SK-N-SH (cell line): ENCODE data around the gene PIGM. TPM values are rescaled to one million over a fixed set of nuclear protein-coding genes. Genes with fewer than 3 reads are reported as not detected.

Experiments
- CTCF ChIA-PET: fragments of 300-600, 350-600 bp; formaldehyde crosslinking; extraction: SDS; loops from one replicate; lab custom pipeline; 2021; lab: Yijun Ruan, JAX
- POLR2A ChIA-PET: fragments of 350-600 bp; sonication (Branson Sonifier 250); formaldehyde crosslinking; extraction: SDS; loops from one replicate; lab custom pipeline; 2020; ENCODE audit warnings: antibody characterized with exemption, inconsistent platforms; lab: Yijun Ruan, JAX
- DNase-seq: peaks from one replicate; pipeline ENCODE4 v3.0.0; 2012
- H2AFZ ChIP-seq: fragments of 200-600 bp; sonication (generic); 2 replicates; pipeline ENCODE4 v1.8.1; 2016; ENCODE audit warnings: antibody characterized with exemption, mild to moderate bottlenecking, low read depth
- H3F3A ChIP-seq: fragments of 200-600 bp; sonication (generic); replicated peaks from 2 replicates; pipeline ENCODE3; 2016; ENCODE audit warnings: antibody characterized with exemption, mild to moderate bottlenecking; ENCODE audit not compliant: insufficient read depth
- H3K27ac ChIP-seq, 2 experiments: fragments of 200-500 bp in 1 of 2; fragments of 200-600 bp in 1 of 2; sonication (Bioruptor generic) in 1 of 2; sonication (generic), shearing (Covaris generic) in 1 of 2; 2 replicates each; pipeline versions ENCODE4 v1.5.1 to v1.6.1; 2014 to 2016; ENCODE audit warnings: low read depth in 2 of 2, inconsistent platforms in 1 of 2, low read length in 1 of 2, mild to moderate bottlenecking in 1 of 2, mixed read lengths in 1 of 2
- H3K27me3 ChIP-seq: fragments of 200-600 bp; sonication (generic), shearing (Covaris generic); 2 replicates; pipeline ENCODE4 v1.6.1; 2016; ENCODE audit warnings: mixed run types; ENCODE audit not compliant: insufficient read depth
- H3K36me3 ChIP-seq, 2 experiments: fragments of 200-500 bp in 1 of 2; fragments of 200-600 bp in 1 of 2; sonication (Bioruptor generic) in 1 of 2; sonication (generic) in 1 of 2; replicated peaks in 1 of 2; 2 replicates each; pipeline versions ENCODE3 to v1.5.1; 2014 to 2016; ENCODE audit warnings: low read length in 1 of 2, mild to moderate bottlenecking in 1 of 2; ENCODE audit not compliant: insufficient read depth in 2 of 2, control insufficient read depth in 1 of 2
- H3K4me1 ChIP-seq, 2 experiments: fragments of 200-500 bp in 1 of 2; fragments of 200-600 bp in 1 of 2; sonication (Bioruptor generic) in 1 of 2; sonication (generic), shearing (Covaris generic) in 1 of 2; 2 replicates each; pipeline versions ENCODE4 v1.5.1 to v1.6.1; 2014 to 2016; ENCODE audit warnings: low read depth in 1 of 2, low read length in 1 of 2, mixed run types in 1 of 2; ENCODE audit not compliant: insufficient read depth in 2 of 2, control insufficient read depth in 1 of 2
- H3K4me2 ChIP-seq: fragments of 200-600 bp; sonication (generic), shearing (Covaris generic); 2 replicates; pipeline ENCODE4 v1.6.1; 2017; ENCODE audit warnings: mixed run types
- H3K4me3 ChIP-seq, 2 experiments: fragments of 200-500 bp in 1 of 2; fragments of 200-600 bp in 1 of 2; sonication (Bioruptor generic) in 1 of 2; sonication (generic), shearing (Covaris generic) in 1 of 2; 2 replicates each; pipeline versions ENCODE4 v1.5.1 to v1.8.1; 2014 to 2016; ENCODE audit warnings: low read depth in 2 of 2, inconsistent platforms in 1 of 2, low read length in 1 of 2, mild to moderate bottlenecking in 1 of 2, mixed read lengths in 1 of 2, moderate library complexity in 1 of 2
- H3K79me2 ChIP-seq: fragments of 200-600 bp; sonication (generic); 2 replicates; pipeline ENCODE4 v1.8.1; 2017; ENCODE audit warnings: mild to moderate bottlenecking; ENCODE audit not compliant: insufficient read depth
- H3K9ac ChIP-seq: fragments of 200-600 bp; sonication (generic); 2 replicates; pipeline ENCODE4 v1.6.1; 2017; ENCODE audit warnings: mixed run types
- H3K9me2 ChIP-seq: fragments of 200-600 bp; sonication (generic); 2 replicates; pipeline ENCODE4 v1.6.1; 2017; ENCODE audit warnings: mixed run types
- H3K9me3 ChIP-seq: fragments of 200-600 bp; sonication (generic); 2 replicates; pipeline ENCODE4 v1.6.1; 2017; ENCODE audit warnings: mixed run types, mild to moderate bottlenecking, moderate library complexity
- H4K20me1 ChIP-seq: fragments of 200-600 bp; sonication (generic); 2 replicates; pipeline ENCODE4 v1.6.1; 2017; ENCODE audit warnings: mild to moderate bottlenecking, mixed run types; ENCODE audit not compliant: insufficient read depth
- CHD2 ChIP-seq: fragments of 150-350 bp; IDR thresholded peaks from 2 replicates; pipeline ENCODE4 v1.6.1; 2018; ENCODE audit warnings: low read length; ENCODE audit not compliant: partially characterized antibody
- CTCF ChIP-seq: fragments of 200-600 bp; sonication (generic); IDR thresholded peaks from 2 replicates; pipeline ENCODE4 v1.6.1; 2017; ENCODE audit warnings: antibody characterized with exemption, mild to moderate bottlenecking, moderate library complexity
- ELF1 ChIP-seq: IDR thresholded peaks from 2 replicates; pipeline ENCODE4 v1.4.0; 2012
- FOXJ3 ChIP-seq: sonication (generic); formaldehyde crosslinking; IDR thresholded peaks from 2 replicates; pipeline ENCODE4 v1.5.1; 2020; ENCODE audit warnings: mild to moderate bottlenecking, missing genetic modification reagents
- JUND ChIP-seq: IDR thresholded peaks from 2 replicates; pipeline ENCODE4 v1.4.0; 2012
- MXI1 ChIP-seq: IDR thresholded peaks from 2 replicates; pipeline ENCODE4 v1.6.1; 2012; ENCODE audit warnings: mild to moderate bottlenecking, low read depth, low read length, improper control_type of control experiment
- NFIC ChIP-seq: IDR thresholded peaks from 2 replicates; pipeline ENCODE4 v1.4.0; 2012; ENCODE audit warnings: borderline replicate concordance
- POLR2AphosphoS5 ChIP-seq: IDR thresholded peaks from 2 replicates; pipeline ENCODE4 v1.6.1; 2012; ENCODE audit warnings: low read depth, low read length
- RAD21 ChIP-seq: IDR thresholded peaks from 2 replicates; pipeline ENCODE4 v1.6.1; 2012; ENCODE audit warnings: mild to moderate bottlenecking, low read length
- RXRA ChIP-seq: IDR thresholded peaks from 2 replicates; pipeline ENCODE4 v1.4.0; 2012; ENCODE audit warnings: low read depth, mild to moderate bottlenecking, borderline replicate concordance
- SIN3A ChIP-seq: IDR thresholded peaks from 2 replicates; pipeline ENCODE4 v1.6.1; 2012; ENCODE audit warnings: low read depth, mild to moderate bottlenecking, low read length, moderate library complexity, borderline replicate concordance
- SMC3 ChIP-seq: IDR thresholded peaks from 2 replicates; pipeline ENCODE4 v1.6.1; 2012; ENCODE audit warnings: low read depth, low read length, improper control_type of control experiment
- TAF1 ChIP-seq: IDR thresholded peaks from 2 replicates; pipeline ENCODE4 v1.6.1; 2012; ENCODE audit warnings: low read depth, mild to moderate bottlenecking, low read length, moderate library complexity, borderline replicate concordance
- TCF12 ChIP-seq: IDR thresholded peaks from 2 replicates; pipeline ENCODE4 v1.4.0; 2012
- TEAD4 ChIP-seq: IDR thresholded peaks from 2 replicates; pipeline ENCODE4 v1.4.0; 2012; ENCODE audit warnings: mild to moderate bottlenecking, borderline replicate concordance; ENCODE audit not compliant: insufficient read depth
- YY1 ChIP-seq: IDR thresholded peaks from 2 replicates; pipeline ENCODE4 v1.4.0; 2012; ENCODE audit warnings: low read depth, mild to moderate bottlenecking
- WGBS: methylation state at CpG from one replicate; pipeline ENCODE4 v1.1.6; 2017; ENCODE audit warnings: low lambda C conversion rate; 5-methylcytosine and 5-hydroxymethylcytosine counted together
- polyA plus RNA-seq, 3 experiments: library from polyadenylated mRNA; depleted of rRNA; stranded (reverse); fragments of >200 nt; gene quantifications; 2 replicates each; pipeline ENCODE4 v1.2.3, GENCODE V29; 2012

The PIGM gene
- polyA plus RNA-seq, 1 of the 3 experiments (the other 2 are of a cell fraction) = 4.0 TPM

- peaks cover 0 to 10% of the 10 kb centered on the region in 2 experiments; a peak in 1 of 4 replicates for H3K4me1 ChIP-seq
- ChIA-PET POLR2A (interaction anchor here (1.2 kb wide), 1 partner anchor 289 kb away, joined by 3 read pairs; no protein-coding TSS in a partner anchor), CTCF (interaction anchor here (0.6 to 14.2 kb wide), 36 partner anchors 10 to 298 kb away, joined by 3 to 163 read pairs (median 5); partner anchors contain the start of genes IGSF8, KCNJ10, PIGM and SLAMF9)
- peaks cover 36% of the 10 kb centered on the region for H3K27me3 ChIP-seq
- no peak overlapping the region; a peak in 1 of 4 replicates for H3K4me3 ChIP-seq
- H3F3A ChIP-seq = no peaks in the 10 kb centered on the region
- H3K36me3 ChIP-seq = no peaks in the 10 kb centered on the region
- H4K20me1 ChIP-seq = no peaks in the 10 kb centered on the region
- H3K9ac ChIP-seq = no peak overlapping the region
- H3K27ac ChIP-seq = no peak overlapping the region
- no peaks in the 10 kb centered on the region for H3K9me3 ChIP-seq
- WGBS = 15% methylated on average over 7 of the region's 8 CpGs
- no peaks in the 10 kb centered on the region for H3K79me2 ChIP-seq
- H3K9me2 ChIP-seq = no peaks in the 10 kb centered on the region
- H3K4me2 ChIP-seq = no peak overlapping the region
- TF ChIP-seq CHD2 = no peak
- peak; percentile 54 for TF ChIP-seq RAD21
- TF ChIP-seq CTCF = peak; percentile 79
- no peak for TF ChIP-seq RXRA
- TF ChIP-seq SMC3 = peak; percentile 57
- TF ChIP-seq FOXJ3 = no peak
- peak; percentile 68 for DNase-seq
- no peak overlapping the region for H2AFZ ChIP-seq
Measured at GRCh38 chr1:160078512-160079195, 46.9 kb upstream of the PIGM start.

GRCh38 chr1:160077486-160077885, 45.7 kb upstream of the PIGM start:
- Histone ChIP-seq H3K36me3 (no peaks in the 10 kb centered on the region), H3K4me3 (no peak overlapping the region), H3K9me2 (no peaks in the 10 kb centered on the region), H3K4me2 (no peak overlapping the region), H2AFZ (no peak overlapping the region), H3K79me2 (no peaks in the 10 kb centered on the region), H3K9me3 (no peaks in the 10 kb centered on the region), H3K9ac (no peak overlapping the region), H3K4me1 (peaks cover 0 to 10% of the 10 kb centered on the region in 2 experiments; a peak in 1 of 4 replicates)
- ChIA-PET POLR2A (interaction anchor here (1.2 kb wide), 1 partner anchor 290 kb away, joined by 3 read pairs; no protein-coding TSS in a partner anchor), CTCF (interaction anchor here (0.8 to 14.2 kb wide), 17 partner anchors 9 to 214 kb away, joined by 3 to 163 read pairs (median 10); partner anchors contain the start of genes IGSF8, KCNJ10 and PIGM)
- TF ChIP-seq NFIC (no peak), CHD2 (no peak), ELF1 (no peak)
- TF ChIP-seq, all 33 proteins: peak for 0
- H3K27ac ChIP-seq = no peak overlapping the region
- H3F3A ChIP-seq = no peaks in the 10 kb centered on the region
- no peaks in the 10 kb centered on the region for H4K20me1 ChIP-seq
- DNase-seq = no peak
- H3K27me3 ChIP-seq = peaks cover 30% of the 10 kb centered on the region

GRCh38 chr1:160076295-160076694, 44.5 kb upstream of the PIGM start:
- no peak overlapping the region for H3K9ac ChIP-seq
- TF ChIP-seq JUND (no peak), TAF1 (no peak), SIN3A (no peak), MXI1 (no peak), TEAD4 (no peak), YY1 (no peak), POLR2AphosphoS5 (no peak), TCF12 (no peak), SMC3 (no peak)
- TF ChIP-seq, all 33 proteins: peak for 0
- H4K20me1 ChIP-seq = no peaks in the 10 kb centered on the region
- H3K4me2 ChIP-seq = no peak overlapping the region
- no peaks in the 10 kb centered on the region for H3K9me2 ChIP-seq
- no peak overlapping the region for H3K27ac ChIP-seq
- CTCF ChIA-PET = interaction anchor here (10.7 to 14.2 kb wide), 2 partner anchors 9 to 30 kb away, joined by 74 to 163 read pairs; no protein-coding TSS in a partner anchor
- H3K36me3 ChIP-seq = no peaks in the 10 kb centered on the region
- no peak overlapping the region for H2AFZ ChIP-seq
- DNase-seq = no peak
- no peaks in the 10 kb centered on the region for H3K79me2 ChIP-seq
- H3F3A ChIP-seq = no peaks in the 10 kb centered on the region
- no peak overlapping the region for H3K4me3 ChIP-seq
- POLR2A ChIA-PET = no interaction called here
- peaks cover 19% of the 10 kb centered on the region for H3K27me3 ChIP-seq
- no peaks in the 10 kb centered on the region for H3K9me3 ChIP-seq
- H3K4me1 ChIP-seq = peaks cover 0 to 5% of the 10 kb centered on the region in 2 experiments; a peak in 1 of 4 replicates
- WGBS = 56% methylated on average over 3 of the region's 3 CpGs
